ENCODE measurements around the gene TRIP13. TPM values are rescaled to one million over a fixed set of nuclear protein-coding genes. Genes with fewer than 3 reads are reported as not detected.

Gene TRIP13
- total and polyA plus RNA-seq, 2 of the 13 experiments (the other 11 are each of a cell fraction or from before 2014, with no cell fraction given): 13.5 to 33.0 TPM

DNA sequence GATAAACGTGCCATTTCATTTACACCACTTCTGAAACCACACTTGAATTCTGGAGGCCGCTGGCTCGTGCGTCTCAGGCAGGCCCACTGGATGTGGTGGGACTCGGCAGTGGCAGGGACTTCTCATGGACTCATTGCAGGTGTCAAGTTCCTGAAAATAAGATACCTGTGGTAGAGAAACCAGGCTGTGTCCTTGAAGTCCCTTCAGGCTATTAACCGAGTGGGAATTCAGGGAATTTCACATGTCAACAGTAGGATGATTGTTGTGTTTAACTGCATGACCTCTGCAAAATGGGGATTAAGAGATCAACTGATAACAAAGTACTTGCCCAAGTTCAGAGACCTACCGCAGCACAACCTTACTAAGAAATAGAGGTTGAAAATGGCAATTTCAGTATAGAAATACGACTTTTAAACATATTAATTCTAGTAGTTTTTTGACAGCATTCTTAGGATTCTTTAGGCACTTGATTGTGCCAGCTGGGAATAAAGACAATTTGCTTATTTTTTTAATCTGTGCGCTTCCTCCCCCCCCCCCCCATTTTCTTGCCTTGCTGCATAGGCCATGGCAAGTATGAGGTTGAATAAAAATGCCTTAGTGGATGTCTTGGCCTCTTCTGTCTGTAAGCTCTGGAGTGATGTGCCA lies 26.8 kb downstream of the TRIP13 start (continued):
- TF ChIP-seq, protein P1, sequence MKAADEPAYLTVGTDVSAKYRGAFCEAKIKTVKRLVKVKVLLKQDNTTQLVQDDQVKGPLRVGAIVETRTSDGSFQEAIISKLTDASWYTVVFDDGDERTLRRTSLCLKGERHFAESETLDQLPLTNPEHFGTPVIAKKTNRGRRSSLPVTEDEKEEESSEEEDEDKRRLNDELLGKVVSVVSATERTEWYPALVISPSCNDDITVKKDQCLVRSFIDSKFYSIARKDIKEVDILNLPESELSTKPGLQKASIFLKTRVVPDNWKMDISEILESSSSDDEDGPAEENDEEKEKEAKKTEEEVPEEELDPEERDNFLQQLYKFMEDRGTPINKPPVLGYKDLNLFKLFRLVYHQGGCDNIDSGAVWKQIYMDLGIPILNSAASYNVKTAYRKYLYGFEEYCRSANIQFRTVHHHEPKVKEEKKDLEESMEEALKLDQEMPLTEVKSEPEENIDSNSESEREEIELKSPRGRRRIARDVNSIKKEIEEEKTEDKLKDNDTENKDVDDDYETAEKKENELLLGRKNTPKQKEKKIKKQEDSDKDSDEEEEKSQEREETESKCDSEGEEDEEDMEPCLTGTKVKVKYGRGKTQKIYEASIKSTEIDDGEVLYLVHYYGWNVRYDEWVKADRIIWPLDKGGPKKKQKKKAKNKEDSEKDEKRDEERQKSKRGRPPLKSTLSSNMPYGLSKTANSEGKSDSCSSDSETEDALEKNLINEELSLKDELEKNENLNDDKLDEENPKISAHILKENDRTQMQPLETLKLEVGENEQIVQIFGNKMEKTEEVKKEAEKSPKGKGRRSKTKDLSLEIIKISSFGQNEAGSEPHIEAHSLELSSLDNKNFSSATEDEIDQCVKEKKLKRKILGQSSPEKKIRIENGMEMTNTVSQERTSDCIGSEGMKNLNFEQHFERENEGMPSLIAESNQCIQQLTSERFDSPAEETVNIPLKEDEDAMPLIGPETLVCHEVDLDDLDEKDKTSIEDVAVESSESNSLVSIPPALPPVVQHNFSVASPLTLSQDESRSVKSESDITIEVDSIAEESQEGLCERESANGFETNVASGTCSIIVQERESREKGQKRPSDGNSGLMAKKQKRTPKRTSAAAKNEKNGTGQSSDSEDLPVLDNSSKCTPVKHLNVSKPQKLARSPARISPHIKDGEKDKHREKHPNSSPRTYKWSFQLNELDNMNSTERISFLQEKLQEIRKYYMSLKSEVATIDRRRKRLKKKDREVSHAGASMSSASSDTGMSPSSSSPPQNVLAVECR (CRISPR knock-in tag; IDR thresholded peaks at IDR 0.05; ENCODE audit: borderline replicate concordance): no peak; the same call in 1 of the 2 replicates
- TF ChIP-seq ONECUT2 (CRISPR knock-in tag; IDR thresholded peaks at IDR 0.05) (no peak; the same call in 1 of the 2 replicates), ZNF747 (CRISPR knock-in tag; IDR thresholded peaks at IDR 0.05; ENCODE audit: borderline replicate concordance) (no peak), NFIB (CRISPR knock-in tag; IDR thresholded peaks at IDR 0.05; ENCODE audit: borderline replicate concordance) (no peak), RFXANK (CRISPR knock-in tag; IDR thresholded peaks at IDR 0.05) (no peak), ATF7-NPFF (CRISPR knock-in tag; IDR thresholded peaks at IDR 0.05; ENCODE audit: low read depth) (no peak), ZBTB3 (CRISPR knock-in tag; IDR thresholded peaks at IDR 0.05; ENCODE audit: borderline replicate concordance, low read depth) (no peak), ZNF766 (CRISPR knock-in tag; IDR thresholded peaks at IDR 0.05; ENCODE audit: borderline replicate concordance) (no peak), SETDB1 (CRISPR knock-in tag; IDR thresholded peaks at IDR 0.05; ENCODE audit: borderline replicate concordance) (no peak), ZNF710 (CRISPR knock-in tag; IDR thresholded peaks at IDR 0.05; ENCODE audit: borderline replicate concordance) (no peak), ZNF790 (CRISPR knock-in tag; IDR thresholded peaks at IDR 0.05; ENCODE audit: borderline replicate concordance) (no peak), NFRKB (IDR thresholded peaks at IDR 0.05) (no peak), THYN1 (CRISPR knock-in tag; IDR thresholded peaks at IDR 0.05; ENCODE audit: borderline replicate concordance, low read depth) (no peak), FUBP1 (CRISPR knock-in tag; IDR thresholded peaks at IDR 0.05; ENCODE audit: borderline replicate concordance) (no peak), ZNF879 (CRISPR knock-in tag; IDR thresholded peaks at IDR 0.05) (no peak), YY1 (IDR thresholded peaks at IDR 0.05; ENCODE audit: insufficient read depth, insufficient replicate concordance, low read depth, low read length) (no peak), FOXK2 (IDR thresholded peaks at IDR 0.05) (0 out of 2 replicates have a peak, but pooled peaks have one; percentile 20), TOPORS (CRISPR knock-in tag; IDR thresholded peaks at IDR 0.05) (no peak), ZFP36 (IDR thresholded peaks at IDR 0.05; ENCODE audit: borderline replicate concordance, low read depth, low read length, partially characterized antibody) (no peak), REXO4 (CRISPR knock-in tag; IDR thresholded peaks at IDR 0.05; ENCODE audit: borderline replicate concordance) (no peak), ZNF891 (CRISPR knock-in tag; IDR thresholded peaks at IDR 0.05) (no peak), KLF15 (CRISPR knock-in tag; IDR thresholded peaks at IDR 0.05; ENCODE audit: borderline replicate concordance) (no peak), FOXA3 (CRISPR knock-in tag; IDR thresholded peaks at IDR 0.05) (peak; percentile 97)

Data from HepG2 (cell line).